HepG2 (cell line): Measurements from ENCODE around the gene ZC3H13. TPM values are rescaled to one million over a fixed set of nuclear protein-coding genes. Genes with fewer than 3 reads are reported as not detected.

Source experiments
- ATAC-seq: fragments of 200-7000 bp; cut with Tn5 transposase; 3 replicates; pipeline ENCODE4 v1.9.1; 2020; ENCODE audit warnings: mild to moderate bottlenecking, moderate library complexity
- BruUV-seq: library from RNA; stranded (reverse); fragments of 400-500 nt; replicated peaks from 2 replicates; lab custom pipeline; 2021; lab: Mats Ljungman, UMichigan
- CTCF ChIA-PET: fragments of 300-600 bp; formaldehyde crosslinking; extraction: SDS; loops from one replicate; lab custom pipeline; 2021; ENCODE audit warnings: low total read pairs, inconsistent platforms, low intra/inter-chr PET ratio; lab: Yijun Ruan, JAX
- POLR2A ChIA-PET: fragments of 350-600 bp; sonication (Branson Sonifier 250); formaldehyde crosslinking; loops from one replicate; lab custom pipeline; 2020; ENCODE audit warnings: antibody characterized with exemption, inconsistent platforms; lab: Yijun Ruan, JAX
- DNase-seq: peaks from one replicate; pipeline ENCODE4 v3.0.0-alpha.2; 2015; ENCODE audit warnings: low spot score
- FAIRE-seq: peaks from 3 replicates; lab custom pipeline; 2011; peaks lifted over from hg19 to GRCh38; lab: Jason Lieb, UNC
- H2AFZ ChIP-seq: one replicate; pipeline ENCODE4 v1.6.1; 2011; ENCODE audit warnings: low read length, inconsistent platforms
- H3K27ac ChIP-seq: fragments of 300-600 bp; 3 replicates; pipeline ENCODE4 v1.8.0; 2011; ENCODE audit warnings: mixed run types, mild to moderate bottlenecking, mixed read lengths, low read length, inconsistent platforms; ENCODE audit not compliant: insufficient read depth; ENCODE audit errors: extremely low read length
- H3K27me3 ChIP-seq, 2 experiments: fragments of 200-600 bp in 1 of 2; 2 replicates in 1 of 2; 3 replicates in 1 of 2; pipeline versions ENCODE4 v1.6.0 to v1.8.0; 2011; ENCODE audit warnings: low read length in 2 of 2, mild to moderate bottlenecking in 2 of 2, moderate library complexity in 2 of 2, inconsistent platforms in 1 of 2; ENCODE audit not compliant: insufficient read depth in 2 of 2, control insufficient read depth in 1 of 2
- H3K36me3 ChIP-seq, 2 experiments: fragments of 200-600 bp in 1 of 2; replicated peaks in 1 of 2; 2 replicates in 1 of 2; 3 replicates in 1 of 2; pipeline versions ENCODE4 v1.5.1 to v1.8.0; 2011; ENCODE audit warnings: low read length in 2 of 2, inconsistent platforms in 1 of 2; ENCODE audit not compliant: insufficient read depth in 2 of 2, control insufficient read depth in 1 of 2
- H3K4me1 ChIP-seq: 2 replicates; pipeline ENCODE4 v1.5.1; 2012; ENCODE audit warnings: low read length, inconsistent platforms; ENCODE audit not compliant: insufficient read depth
- H3K4me2 ChIP-seq: 2 replicates; pipeline ENCODE4 v1.6.0; 2011; ENCODE audit warnings: low read depth, low read length, inconsistent platforms
- H3K4me3 ChIP-seq, 3 experiments: fragments of 200-600 bp in 1 of 3; sonication (generic), shearing (Covaris generic) in 1 of 3; replicated peaks in 1 of 3; 2 replicates each; pipeline ENCODE4 v1.5.1; 2011 to 2016; ENCODE audit warnings: low read length in 3 of 3, inconsistent platforms in 2 of 3, low read depth in 2 of 3, mild to moderate bottlenecking in 2 of 3, control low read depth in 1 of 3, mixed read lengths in 1 of 3; ENCODE audit not compliant: insufficient read depth in 1 of 3
- H3K79me2 ChIP-seq: one replicate; pipeline ENCODE4 v1.6.1; 2011; ENCODE audit warnings: low read length, inconsistent platforms; ENCODE audit not compliant: insufficient read depth
- H3K9ac ChIP-seq: 2 replicates; pipeline ENCODE4 v1.6.0; 2011; ENCODE audit warnings: mild to moderate bottlenecking, low read depth, low read length, inconsistent platforms; ENCODE audit not compliant: insufficient read depth
- H3K9me3 ChIP-seq: 2 replicates; pipeline ENCODE4 v1.5.1; 2012; ENCODE audit warnings: mild to moderate bottlenecking, low read length
- H4K20me1 ChIP-seq: 2 replicates; pipeline ENCODE4 v1.6.0; 2011; ENCODE audit warnings: inconsistent platforms, mild to moderate bottlenecking, low read length, moderate library complexity; ENCODE audit not compliant: insufficient read depth
- ATF4 ChIP-seq, 2 experiments: fragments of 450-650 bp in 1 of 2; sonication (generic) in 1 of 2; formaldehyde crosslinking; IDR thresholded peaks; 2 replicates each; pipeline versions ENCODE4 v1.5.0 to v1.8.0; 2020 to 2022; ENCODE audit warnings: mild to moderate bottlenecking in 1 of 2, missing genetic modification reagents in 1 of 2
- ATRX ChIP-seq: sonication (generic); formaldehyde crosslinking; IDR thresholded peaks from 2 replicates; pipeline ENCODE4 v1.4.0; 2020; ENCODE audit warnings: missing genetic modification reagents, borderline replicate concordance
- NR2F2 ChIP-seq: IDR thresholded peaks from 2 replicates; pipeline ENCODE4 v1.6.1; 2012; ENCODE audit warnings: low read depth, inconsistent platforms, borderline replicate concordance
- ZFP82 ChIP-seq: sonication (generic); formaldehyde crosslinking; IDR thresholded peaks from 2 replicates; pipeline ENCODE4 v1.5.1; 2020; ENCODE audit warnings: mild to moderate bottlenecking, missing genetic modification reagents, borderline replicate concordance
- ZNF160 ChIP-seq: sonication (generic); formaldehyde crosslinking; IDR thresholded peaks from 2 replicates; pipeline ENCODE4 v1.8.0; 2022; ENCODE audit warnings: mild to moderate bottlenecking, inconsistent platforms, missing genetic modification reagents
- ZNF609 ChIP-seq: sonication (generic); formaldehyde crosslinking; IDR thresholded peaks from 2 replicates; pipeline ENCODE4 v1.4.0; 2020; ENCODE audit warnings: mild to moderate bottlenecking, missing genetic modification reagents, borderline replicate concordance
- WGBS: methylation state at CpG from one replicate; pipeline ENCODE4 v1.1.6; 2017; ENCODE audit warnings: low lambda C conversion rate; 5-methylcytosine and 5-hydroxymethylcytosine counted together
- in situ Hi-C: cut with HindIII; loops from 2 replicates; pipeline ENCODE4 v1.10.0; 2017; ENCODE audit warnings: low pct_unique_long_range_greater_than_20kb; ENCODE audit not compliant: extremely low pct_ligation_motif_present
- intact Hi-C: fragments of 100-400 bp; cut with micrococcal nuclease; formaldehyde crosslinking; loops from one replicate; pipeline ENCODE4 v1.10.0; 2022; ENCODE audit not compliant: unreplicated experiment
- polyA plus RNA-seq, 8 experiments: library from polyadenylated mRNA; depleted of rRNA in 3 of 8; stranded (reverse) in 7 of 8; unstranded in 1 of 8; fragments of >200 nt; fragmentation: Illumina TruSeq in 4 of 8; extraction: Trizol in 4 of 8; gene quantifications; 2 replicates each; pipeline versions ENCODE4 v1.2.1 to v1.2.3, GENCODE V29; 2011 to 2016; ENCODE audit warnings: low read depth in 4 of 8, missing spikeins in 1 of 8, mixed read lengths in 1 of 8; ENCODE audit not compliant: insufficient read depth in 1 of 8
- total RNA-seq, 5 experiments: library from RNA; depleted of rRNA; stranded (reverse); fragments of >200 nt; fragmentation: Illumina TruSeq; extraction: Trizol; gene quantifications; 2 replicates each; pipeline ENCODE4 v1.2.3, GENCODE V29; 2016; ENCODE audit warnings: low read depth in 1 of 5

The ZC3H13 gene
- total and polyA plus RNA-seq, 2 of the 13 experiments (the other 11 are each of a cell fraction or from before 2014, with no cell fraction given) = 2.7 to 23.5 TPM

- H3K79me2 ChIP-seq = no peaks in the 10 kb centered on the region
- FAIRE-seq = no peak
- TF ChIP-seq ZFP82 (CRISPR knock-in tag) (no peak), ATRX (CRISPR knock-in tag) (no peak), ATF4 (CRISPR knock-in tag; IDR thresholded peaks at IDR 0.05) (no peak), NR2F2 (no peak), ZNF609 (no peak), ZNF160 (CRISPR knock-in tag) (no peak)
- TF ChIP-seq, all 625 proteins: peak for 0
- H3K9ac ChIP-seq = no peak overlapping the region
- peaks cover 1% of the 10 kb centered on the region in 2 experiments; a peak in 1 of 5 replicates for H3K27me3 ChIP-seq
- 38% methylated on average over 3 of the region's 3 CpGs for WGBS
- ChIA-PET CTCF (no interaction called here), POLR2A (no interaction called here)
- DNase-seq (no peak), ATAC-seq (no peak)
- H4K20me1 ChIP-seq = no peaks in the 10 kb centered on the region
- H3K27ac ChIP-seq = no peak overlapping the region
- no peaks in the 10 kb centered on the region for H3K4me1 ChIP-seq
- no peaks in the 10 kb centered on the region for H3K9me3 ChIP-seq
- no peak overlapping the region for H2AFZ ChIP-seq
- H3K4me2 ChIP-seq = no peak overlapping the region
- in situ Hi-C loops (no loop called here), intact Hi-C loops (no loop called here)
- H3K36me3 ChIP-seq = no peaks in the 10 kb centered on the region
- no TSS peak for BruUV-seq
- H3K4me3 ChIP-seq = no peak overlapping the region
Observed at GRCh38 chr13:45926741-45927140, 125.8 kb downstream of the ZC3H13 start.
